NCI-H2171 treated with DMSO at 0.1 percent for 48 hours (cell line): ENCODE data around the gene TRMT112.
A peak's percentile ranks its signal among the peaks of the same experiment; 100 is the strongest.

Experiments used
- DNase-seq: peaks from one replicate; lab custom pipeline; 2025; lab: John Stamatoyannopoulos, UW

The TRMT112 gene

DNA sequence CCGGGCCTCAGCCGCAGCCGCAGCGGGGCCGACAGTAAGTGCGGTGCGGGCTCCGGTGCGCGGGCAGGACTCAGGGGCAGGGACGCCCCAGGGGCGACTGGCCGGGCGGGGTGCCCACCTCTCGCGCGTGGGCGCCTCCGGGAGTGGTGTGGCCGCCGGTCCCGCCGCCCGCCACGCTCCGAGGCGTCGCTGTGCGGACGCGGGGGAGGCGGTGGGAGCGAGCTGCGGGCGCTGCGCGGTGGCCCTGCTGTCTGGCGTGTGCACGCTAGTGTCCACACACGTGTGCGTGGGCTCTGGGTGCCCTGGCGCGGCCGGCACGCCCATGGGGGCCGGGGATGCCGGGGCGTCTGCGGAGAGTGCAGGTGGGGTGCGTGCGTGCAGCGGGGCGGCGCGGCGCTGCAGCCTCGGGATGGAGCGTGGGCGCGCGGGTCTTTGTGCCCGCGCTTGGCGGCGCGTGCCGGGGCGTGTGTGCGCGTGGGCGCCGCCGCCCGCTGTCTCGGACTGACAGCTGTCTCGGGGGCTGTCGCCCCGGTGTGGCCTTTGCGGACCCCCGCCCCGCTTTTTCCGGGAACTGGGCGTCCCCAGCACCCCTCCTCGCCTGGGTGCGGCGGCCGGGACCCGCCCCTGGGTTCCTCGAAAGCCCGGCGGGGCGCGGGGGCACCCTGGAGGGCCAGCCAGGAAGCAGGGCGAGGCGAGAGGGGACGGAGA lies 25.5 kb downstream of the TRMT112 start:
- DNase-seq: no peak

DNA sequence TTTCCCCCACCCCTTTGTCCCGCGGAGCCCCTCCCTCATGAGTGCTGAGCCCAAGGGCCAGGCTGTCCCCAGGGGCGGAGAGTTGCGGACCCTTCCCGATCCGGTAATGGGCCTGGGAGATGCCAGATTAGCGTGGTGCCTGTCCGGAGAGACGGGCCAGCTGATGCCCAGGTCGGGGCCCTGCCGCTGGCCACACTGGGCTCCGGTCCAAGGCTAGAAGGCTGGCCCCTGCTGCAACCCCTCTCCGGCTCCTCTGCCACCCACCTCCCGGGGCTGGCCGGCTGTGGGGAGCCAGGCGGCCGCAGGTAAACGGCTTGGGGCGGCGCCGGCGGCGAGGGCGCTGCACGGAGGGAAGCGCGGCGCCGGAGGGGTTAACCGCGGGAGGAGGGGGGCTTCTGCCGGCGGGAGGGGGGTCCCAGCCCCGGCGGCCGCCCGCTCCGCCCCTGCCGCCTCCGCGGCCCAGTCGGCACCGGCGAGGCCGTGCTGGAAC lies 26.1 kb downstream of the TRMT112 start, which contains the start of gene KCNK4:
TSS of gene KCNK4 (plus strand) at position 41 of the 490 bp plus-strand sequence. CDS start 1,717 bp downstream, outside the sequence.
- no peak for DNase-seq

DNA sequence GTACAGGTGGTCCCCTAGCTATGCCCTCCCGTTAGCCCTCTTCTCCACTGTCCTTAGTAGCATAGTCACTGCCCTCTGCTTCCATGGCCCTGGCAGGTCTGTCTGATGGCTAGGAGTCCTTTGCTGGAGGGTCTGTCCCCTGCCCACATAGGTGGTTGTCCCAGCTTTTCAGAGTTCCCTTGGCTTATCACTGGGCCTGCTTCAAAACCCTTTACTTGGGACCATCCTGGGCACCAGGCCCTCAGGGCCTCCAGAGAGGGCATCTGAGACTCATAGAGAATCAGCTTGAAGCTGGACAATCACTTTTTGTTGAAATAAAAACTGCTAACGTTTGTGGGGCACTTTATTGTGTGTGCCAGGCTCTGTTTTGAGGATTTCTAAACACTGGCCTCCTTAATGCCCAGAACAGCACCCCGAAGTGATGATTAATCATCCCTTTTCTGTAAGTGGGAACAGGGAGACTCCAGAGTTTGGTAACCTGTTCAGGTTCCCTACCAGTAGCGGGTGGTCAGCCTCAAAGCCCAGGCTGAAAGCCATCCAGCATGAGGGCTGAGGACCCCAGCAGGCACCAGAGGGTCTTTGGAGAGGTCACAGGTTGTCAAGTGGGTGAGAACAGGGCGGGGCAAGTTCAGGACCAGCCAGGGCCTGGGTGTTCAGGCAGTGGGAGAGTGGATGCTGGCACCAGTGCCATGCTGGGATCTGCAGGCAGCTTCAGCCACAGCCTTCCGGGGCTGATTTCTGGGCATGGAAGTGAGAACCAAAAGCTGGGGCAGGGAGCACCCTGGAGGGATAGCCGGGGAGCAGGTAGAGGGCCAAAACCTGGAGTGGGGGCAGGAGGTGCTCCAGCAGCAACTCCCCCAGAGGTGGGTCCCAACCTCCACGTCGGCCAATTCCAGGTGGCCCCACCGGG lies 26.8 kb downstream of the TRMT112 start:
- no peak for DNase-seq

DNA sequence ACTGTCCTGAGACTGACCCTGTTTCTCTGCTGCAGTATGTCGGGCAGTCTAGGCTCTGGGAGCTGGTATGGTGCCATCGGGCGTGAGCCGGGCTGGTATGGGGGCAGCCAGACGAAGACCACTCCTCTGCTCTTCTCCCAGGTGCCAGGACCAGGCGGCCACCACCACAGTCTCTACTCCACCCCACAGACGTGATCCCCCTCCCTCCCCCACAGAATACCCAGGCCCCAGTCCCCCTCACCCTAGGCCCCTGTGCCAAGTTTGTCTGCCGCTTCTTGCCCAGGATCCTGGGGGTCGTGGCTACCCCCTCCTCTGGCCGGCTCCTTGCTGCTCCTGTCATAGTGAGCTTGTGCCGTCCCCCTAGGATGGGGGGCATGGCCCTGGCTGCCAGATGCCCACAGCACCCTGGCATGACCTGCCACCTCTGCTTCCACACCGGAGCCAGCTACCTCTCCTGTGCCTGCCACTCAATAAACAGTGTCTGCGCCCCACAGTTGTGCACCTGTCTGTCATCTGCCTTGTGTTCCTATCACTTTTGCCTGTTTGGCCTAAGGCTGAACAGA lies 28.3 kb downstream of the TRMT112 start:
- DNase-seq: no peak

DNA sequence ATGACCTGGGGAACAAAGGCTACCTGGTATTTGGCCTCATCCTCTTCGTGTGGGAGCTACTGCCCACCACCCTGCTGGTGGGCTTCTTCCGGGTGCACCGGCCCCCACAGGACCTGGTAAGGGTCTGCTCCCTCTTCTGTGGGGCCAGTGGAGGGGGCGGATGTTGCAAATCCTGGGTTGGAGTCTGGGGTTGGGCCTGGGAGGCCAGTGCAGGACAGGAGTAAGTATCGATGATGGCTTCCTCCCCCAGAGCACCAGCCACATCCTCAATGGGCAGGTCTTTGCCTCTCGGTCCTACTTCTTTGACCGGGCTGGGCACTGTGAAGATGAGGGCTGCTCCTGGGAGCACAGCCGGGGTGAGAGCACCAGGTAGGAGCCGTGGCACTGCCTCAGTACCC lies 29.0 kb downstream of the TRMT112 start:
- no peak for DNase-seq

DNA sequence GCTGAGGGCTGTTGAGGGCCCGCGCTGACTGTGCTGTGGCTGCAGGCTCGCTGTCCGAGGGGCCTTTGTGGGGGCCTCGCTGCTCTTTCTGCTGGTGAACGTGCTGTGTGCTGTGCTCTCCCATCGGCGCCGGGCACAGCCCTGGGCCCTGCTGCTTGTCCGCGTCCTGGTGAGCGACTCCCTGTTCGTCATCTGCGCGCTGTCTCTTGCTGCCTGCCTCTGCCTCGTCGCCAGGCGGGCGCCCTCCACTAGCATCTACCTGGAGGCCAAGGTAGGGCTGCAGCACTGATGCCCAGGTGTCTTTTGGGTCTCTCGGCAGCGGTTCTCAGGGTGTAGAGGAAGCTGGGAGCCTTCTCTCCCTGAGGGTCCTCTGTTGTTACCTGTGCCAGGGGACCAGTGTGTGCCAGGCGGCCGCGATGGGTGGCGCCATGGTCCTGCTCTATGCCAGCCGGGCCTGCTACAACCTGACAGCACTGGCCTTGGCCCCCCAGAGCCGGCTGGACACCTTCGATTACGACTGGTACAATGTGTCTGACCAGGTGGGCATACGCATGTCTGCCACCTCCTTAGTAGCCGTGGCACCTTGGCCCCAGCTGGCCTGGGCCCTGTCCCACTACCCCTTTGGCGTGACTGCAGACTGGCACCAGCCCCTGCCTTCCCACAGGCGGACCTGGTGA lies 29.5 kb downstream of the TRMT112 start:
- DNase-seq: no peak

DNA sequence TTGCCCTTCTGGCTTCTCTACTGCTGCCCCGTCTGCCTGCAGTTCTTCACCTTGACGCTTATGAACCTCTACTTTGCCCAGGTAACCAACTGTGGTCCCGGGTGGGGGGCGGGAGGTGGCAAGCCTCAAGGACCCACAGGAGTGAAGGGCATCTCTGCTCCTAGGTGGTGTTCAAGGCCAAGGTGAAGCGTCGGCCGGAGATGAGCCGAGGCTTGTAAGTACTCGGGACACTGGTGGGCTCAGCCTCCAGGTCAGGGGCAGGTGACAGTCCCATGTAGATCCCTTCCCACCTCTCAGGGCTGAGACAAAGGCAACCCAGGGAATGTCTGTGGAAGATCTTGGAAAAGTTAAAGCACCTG lies 30.6 kb downstream of the TRMT112 start:
- DNase-seq: no peak

DNA sequence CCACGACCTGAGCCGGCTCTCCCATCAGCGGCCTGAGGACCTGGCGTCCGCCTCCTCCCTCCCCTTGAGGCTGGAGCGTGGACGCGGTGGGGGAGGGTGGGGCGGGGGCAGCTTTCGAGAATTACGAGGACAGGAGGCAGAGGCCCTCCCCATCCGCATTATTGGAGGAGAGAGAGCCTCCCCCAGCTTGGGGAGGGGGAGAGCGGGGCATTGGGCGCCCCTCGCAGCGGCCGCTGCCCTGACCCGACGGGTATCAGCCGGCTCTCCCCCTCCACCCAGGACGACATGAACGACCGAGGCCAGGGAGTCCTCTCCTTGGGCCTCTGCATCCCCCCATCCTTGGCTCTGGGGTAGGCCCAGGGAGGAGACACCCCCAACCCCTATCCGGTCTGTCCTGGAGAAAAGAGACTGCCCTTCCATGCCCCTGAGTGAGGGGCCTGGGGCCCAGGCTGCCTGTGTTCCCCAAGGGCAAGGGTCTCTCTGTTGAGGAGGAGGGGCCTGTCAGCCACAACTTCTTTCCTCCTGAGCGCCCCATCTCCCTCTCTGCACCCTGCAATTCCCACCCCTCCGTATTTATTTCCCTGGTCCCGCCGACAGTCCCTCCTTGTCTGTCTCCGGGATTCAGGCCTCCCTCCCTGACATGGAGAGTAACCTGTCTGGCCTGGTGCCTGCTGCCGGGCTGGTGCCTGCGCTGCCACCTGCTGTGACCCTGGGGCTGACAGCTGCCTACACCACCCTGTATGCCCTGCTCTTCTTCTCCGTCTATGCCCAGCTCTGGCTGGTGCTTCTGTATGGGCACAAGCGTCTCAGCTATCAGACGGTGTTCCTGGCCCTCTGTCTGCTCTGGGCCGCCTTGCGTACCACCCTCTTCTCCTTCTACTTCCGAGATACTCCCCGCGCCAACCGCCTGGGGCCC lies 31.2 kb downstream of the TRMT112 start:
- peak; percentile 80 for DNase-seq

DNA sequence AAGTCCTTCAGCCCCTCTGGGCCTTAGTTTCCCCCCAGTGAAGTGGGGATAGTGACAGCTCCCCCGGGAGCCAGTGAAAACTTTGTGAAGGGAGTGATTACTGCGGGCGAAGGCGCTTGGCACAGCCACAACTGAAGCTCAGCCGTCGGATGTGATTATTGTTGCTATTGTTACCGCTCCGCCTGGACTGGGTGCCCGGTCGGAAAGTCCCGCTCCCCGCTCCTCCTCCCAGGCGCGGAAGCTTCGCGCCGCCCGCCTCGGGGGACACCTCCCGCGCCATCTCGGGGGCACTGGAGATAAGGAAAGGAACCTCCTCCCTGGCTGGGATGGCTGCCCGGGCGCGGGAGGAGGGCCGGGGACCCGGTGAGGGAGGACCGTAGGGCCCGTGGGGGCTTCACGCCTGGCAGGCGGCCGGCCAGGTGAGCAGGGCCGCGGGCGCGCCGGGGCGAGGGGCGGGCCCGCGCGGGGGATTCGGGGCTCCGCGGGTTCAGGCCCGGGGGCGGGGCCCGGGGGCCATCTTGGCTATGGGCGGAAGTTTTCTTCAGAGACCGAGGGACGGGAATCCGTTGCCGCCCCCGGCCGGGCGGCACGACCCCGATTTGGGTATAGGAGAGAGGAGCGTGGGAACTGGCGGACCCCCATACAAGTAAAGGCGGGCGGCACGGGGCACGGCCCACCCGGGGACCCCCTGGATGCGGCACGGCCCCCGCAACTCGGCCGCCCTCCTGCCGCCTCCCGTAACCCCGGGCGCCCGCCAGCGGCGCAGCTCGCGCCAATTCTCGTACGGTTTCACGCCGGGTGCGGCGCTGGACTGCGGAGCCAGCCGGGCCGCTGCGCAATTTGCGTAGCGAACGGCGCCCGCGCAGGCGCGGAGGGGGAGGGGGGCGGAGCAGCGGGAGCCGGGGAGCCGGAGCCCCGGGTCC lies 32.1 kb downstream of the TRMT112 start, which contains the start of gene GPR137:
TSS of gene GPR137 (plus strand) at position 887 of the 923 bp plus-strand sequence. CDS start 677 bp downstream, outside the sequence.
- DNase-seq: peak; percentile 82

DNA sequence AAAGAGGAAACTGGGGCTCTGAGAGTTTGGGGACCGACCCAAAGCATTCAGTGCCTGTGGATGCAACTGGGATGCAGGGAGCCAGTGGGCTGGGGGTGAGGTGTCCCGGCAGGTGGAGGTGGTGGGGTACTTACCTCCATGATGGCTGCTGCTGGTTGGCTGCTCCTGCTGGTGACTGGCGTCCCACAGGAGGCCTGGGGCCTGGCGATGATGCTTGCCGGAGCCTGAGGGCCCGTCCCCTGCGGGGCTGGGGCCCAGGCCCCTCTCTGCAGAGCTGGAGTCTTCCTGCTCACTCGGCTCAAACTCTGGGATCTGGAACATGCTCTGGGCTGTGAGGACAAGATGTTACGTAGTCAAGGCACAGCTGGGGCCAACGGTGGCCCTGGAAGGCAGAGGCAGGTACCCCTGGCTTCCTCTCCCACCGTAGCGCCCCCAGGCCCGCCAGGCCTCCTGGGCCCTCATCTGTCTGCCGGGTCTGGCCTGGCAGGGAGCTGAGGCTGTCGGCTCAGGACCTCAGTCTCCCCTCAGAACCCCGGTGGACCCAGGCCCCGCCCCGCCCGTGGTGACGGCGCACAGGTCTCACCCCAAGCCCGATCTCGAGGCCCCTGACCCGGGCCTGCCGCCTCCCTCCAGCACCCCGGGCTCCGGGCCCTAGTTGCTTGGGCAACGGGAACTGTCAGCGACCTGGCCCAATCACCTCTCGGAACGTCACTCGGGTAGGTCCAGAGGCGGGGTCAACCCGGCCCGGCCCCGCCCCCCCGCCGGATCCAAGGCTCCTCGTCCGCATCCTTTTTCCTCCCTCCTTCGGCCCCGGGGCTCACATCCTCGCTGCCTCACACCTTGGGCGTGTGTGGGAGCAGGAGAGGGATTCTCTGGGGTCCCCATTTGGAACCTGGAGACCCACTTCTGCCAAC lies 33.1 kb downstream of the TRMT112 start, which contains the start of gene BAD:
TSS of gene BAD (minus strand) at position 618 of the 914 bp plus-strand sequence. CDS start at position 321, 297 bp downstream.
- DNase-seq: peak; percentile 92

DNA sequence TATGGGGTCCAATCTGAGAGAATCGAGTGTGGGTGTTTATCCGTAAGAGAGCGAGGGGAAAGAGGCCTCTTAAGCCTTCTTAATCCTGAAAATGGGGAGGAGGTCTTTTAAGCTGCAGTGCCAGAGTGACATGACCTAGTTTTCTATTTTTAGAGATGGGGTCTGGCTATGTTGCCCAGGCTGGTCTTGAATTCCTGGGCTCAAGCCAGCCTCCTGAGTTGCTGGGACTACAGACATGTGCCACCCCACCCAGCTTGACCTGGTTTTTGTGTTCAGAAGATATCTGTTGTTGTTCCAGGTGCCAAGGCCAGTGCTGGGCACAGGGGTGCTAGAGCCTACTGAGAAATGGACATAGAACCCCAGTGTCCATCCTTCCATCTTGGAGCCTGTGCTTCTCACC lies 34.3 kb downstream of the TRMT112 start:
- no peak for DNase-seq

DNA sequence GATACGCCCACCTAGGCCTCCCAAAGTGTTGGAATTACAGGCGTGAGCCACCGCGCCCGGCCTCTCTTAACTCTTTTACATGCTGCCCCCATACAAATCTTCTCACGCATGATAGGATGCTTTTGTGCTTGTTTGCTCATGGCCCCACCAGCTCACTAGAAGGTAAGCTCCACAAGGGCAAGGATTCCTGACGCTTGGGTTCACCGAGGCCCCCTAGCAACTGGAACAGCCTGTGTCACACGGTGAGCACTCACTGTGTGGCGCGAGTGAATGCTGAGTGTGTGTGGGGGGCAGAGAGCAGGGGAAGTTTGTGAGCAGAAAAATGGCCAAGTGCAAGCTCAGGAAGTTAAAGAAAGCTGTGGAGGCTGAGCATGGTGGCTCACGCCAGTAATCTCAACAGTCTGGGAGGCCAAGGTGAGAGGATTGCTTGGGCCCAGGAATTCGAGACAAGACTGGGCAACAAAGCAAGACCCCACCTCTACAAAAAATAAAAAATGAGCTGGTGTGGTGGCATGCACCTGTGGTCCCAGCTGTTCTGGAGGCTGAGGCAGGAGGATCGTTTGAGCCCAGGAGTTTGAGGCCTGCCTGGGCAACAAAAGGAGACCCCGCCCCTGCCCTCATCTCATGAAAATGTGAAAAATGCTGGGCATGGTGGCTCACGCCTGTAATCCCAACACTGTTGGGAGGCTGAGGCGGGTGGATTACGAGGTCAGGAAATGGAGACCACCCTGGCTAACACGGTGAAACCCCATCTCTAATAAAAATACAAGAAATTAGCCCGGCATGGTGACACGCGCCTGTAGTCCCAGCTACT lies 35.2 kb downstream of the TRMT112 start:
- DNase-seq: no peak

DNA sequence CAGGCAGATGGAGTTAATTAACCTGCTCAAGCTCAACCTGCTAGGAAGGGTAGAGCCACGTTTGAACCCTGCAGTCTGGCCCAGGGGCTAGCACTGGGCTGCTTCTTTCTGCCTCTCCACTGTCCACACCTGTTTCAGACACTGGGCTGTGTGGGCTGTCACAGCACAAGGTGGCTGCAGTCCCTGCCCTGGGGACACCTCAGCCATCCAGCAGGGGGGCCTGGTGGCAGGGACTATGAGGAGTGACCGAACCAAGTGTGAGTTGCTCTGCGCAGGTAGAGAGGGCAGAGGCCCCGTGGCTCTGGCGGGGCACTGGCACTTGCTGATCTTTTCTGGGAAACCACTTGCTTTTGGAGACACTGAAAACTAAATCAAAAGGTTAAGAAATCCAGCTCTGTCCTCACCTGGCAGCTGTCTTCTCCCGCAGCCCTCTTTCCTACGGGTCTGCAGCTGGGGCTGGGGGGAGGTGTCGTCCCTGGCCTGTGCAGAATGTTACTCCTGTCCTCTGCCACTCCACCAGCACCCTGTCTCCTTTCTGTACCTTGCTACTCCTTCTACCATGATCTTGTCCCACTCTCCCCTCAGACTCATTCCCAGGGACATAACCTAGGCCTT lies 38.7 kb downstream of the TRMT112 start:
- DNase-seq: no peak

DNA sequence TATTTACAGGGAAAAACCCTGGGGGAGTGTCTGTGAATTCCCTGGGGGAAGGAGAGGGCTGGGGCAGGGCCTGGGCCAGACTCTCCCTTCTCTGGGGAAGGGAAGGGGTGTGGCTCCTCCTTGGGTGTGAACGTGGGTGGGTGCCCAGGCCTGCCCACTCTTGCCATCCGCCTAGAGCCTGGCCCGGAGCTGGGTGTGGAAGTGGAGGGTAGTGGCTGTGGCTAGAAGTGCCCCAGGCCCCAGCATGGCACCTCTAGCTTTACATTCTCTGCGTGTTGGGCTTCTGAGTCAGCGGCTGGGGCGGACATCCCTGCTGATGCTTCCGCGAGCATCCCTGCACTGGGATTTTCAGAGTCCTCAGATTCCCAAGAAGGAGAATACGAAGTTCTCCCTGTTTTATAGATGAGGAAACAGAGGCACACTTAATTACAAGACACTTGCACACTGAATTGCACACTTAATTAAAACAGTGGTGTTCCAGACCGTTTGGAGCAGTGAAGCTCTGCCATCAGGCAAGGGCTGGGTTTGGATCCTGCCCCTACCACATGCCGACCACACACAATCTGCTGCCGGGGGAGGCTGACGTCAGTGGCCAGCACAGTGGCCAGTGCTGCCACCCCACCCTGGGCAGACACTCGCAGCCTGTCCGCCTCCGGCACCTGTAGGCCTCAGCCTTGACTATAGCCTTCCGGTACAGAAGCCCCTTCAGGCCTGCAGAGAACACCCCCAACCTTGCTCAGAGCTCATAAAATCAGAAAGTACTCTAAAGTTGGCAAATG lies 40.5 kb downstream of the TRMT112 start:
- DNase-seq: no peak

DNA sequence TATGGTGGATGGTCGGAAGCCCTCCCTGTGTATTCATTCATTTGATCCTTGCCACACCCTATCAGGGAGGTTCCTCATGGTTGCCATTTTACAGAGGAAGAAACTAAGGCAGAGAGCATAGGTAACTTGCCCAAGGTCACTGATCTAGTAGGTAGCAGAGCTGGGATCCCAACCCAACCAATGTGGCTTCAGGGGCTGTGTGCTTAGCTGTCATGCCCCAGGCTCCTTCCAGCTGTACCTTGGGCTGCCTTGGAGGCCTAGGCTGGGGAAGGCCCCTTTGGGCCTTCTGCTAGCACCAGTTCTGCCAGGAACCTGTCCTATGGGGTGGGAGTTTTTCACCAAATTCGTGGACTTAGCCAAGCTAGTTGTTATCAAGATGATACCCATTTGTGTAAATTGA lies 41.5 kb downstream of the TRMT112 start:
- DNase-seq: no peak

DNA sequence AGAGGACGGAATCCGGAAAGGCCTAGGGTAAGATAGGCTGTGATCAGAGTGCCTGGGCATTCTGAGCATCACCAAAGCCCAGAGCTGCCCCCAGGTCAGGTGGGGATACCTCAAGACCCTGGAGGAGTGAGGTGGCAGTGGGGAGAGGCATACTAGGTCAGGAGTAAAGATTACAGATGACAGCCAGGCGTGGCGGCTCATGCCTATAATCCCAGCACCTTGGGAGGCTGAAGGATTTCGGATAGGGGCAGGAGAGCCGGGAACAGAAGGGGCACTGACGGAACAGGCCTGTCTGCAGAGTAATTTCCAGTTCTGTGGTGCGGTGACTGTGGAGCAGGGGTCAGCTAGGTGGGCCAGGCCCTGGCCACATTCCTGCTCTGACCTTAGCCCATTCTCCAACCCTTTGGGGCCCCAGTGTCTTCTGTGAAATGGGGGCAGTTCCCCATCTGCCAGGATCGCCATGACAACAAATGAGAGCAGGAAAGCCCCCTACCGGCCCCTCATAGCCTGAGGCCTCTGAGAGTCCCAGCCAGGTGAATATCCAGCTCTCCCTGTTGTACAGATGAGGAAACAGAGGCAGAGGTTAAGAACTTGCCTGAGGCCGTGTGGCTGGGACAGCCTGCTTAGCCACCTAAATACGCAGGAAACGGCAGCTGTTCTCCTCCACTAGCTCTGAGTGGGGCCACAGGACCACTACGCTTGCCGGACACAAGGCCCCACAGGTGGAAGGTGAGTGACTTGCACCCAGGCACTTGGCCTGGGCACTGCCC lies 42.1 kb downstream of the TRMT112 start:
- no peak for DNase-seq
